H1 (cell line): ENCODE results near the gene TAF1B. TPM values are rescaled to one million over a fixed set of nuclear protein-coding genes. Genes with fewer than 3 reads are reported as not detected.

Experiments used
- CTCF ChIA-PET: fragments of 300-600 bp; sonication (Branson Sonifier 250); formaldehyde crosslinking; loops from one replicate; lab custom pipeline; 2021; ENCODE audit not compliant: partially characterized antibody; lab: Charles Lee
- POLR2A ChIA-PET: fragments of 300-600 bp; sonication (Branson Sonifier 250); formaldehyde crosslinking; loops from one replicate; lab custom pipeline; 2021; ENCODE audit warnings: inconsistent platforms; ENCODE audit not compliant: partially characterized antibody; lab: Charles Lee
- DNase-seq, 2 experiments: peaks; one replicate each; pipeline versions ENCODE4 v3.0.0 to v3.0.0-alpha.2; 2010 to 2022; ENCODE audit warnings: low spot score in 2 of 2, low read depth in 1 of 2, mixed read lengths in 1 of 2
- FAIRE-seq: peaks from 2 replicates; lab custom pipeline; 2011; peaks lifted over from hg19 to GRCh38; lab: Jason Lieb, UNC
- H2AFZ ChIP-seq: 2 replicates; pipeline ENCODE4 v1.8.1; 2012; ENCODE audit warnings: low read length, inconsistent platforms
- H2AK5ac ChIP-seq: 2 replicates; pipeline ENCODE4 v1.6.1; 2013; ENCODE audit warnings: low read depth, low read length
- H2BK120ac ChIP-seq: replicated peaks from 2 replicates; pipeline ENCODE3; 2013; ENCODE audit warnings: low read depth, low read length, inconsistent platforms
- H2BK12ac ChIP-seq: 2 replicates; pipeline ENCODE4 v1.6.1; 2013; ENCODE audit warnings: low read depth, low read length
- H2BK15ac ChIP-seq: 2 replicates; pipeline ENCODE4 v1.6.1; 2013; ENCODE audit warnings: low read length
- H2BK20ac ChIP-seq: 2 replicates; pipeline ENCODE4 v1.6.1; 2013; ENCODE audit warnings: low read length
- H2BK5ac ChIP-seq: 2 replicates; pipeline ENCODE4 v1.6.1; 2013; ENCODE audit warnings: low read depth, low read length
- H3K14ac ChIP-seq: 2 replicates; pipeline ENCODE4 v1.6.1; 2013; ENCODE audit warnings: inconsistent platforms; ENCODE audit not compliant: insufficient read length
- H3K18ac ChIP-seq: 2 replicates; pipeline ENCODE4 v1.6.1; 2013; ENCODE audit warnings: low read length; ENCODE audit errors: extremely low read depth
- H3K23ac ChIP-seq: 2 replicates; pipeline ENCODE4 v1.6.1; 2013; ENCODE audit warnings: inconsistent platforms; ENCODE audit not compliant: insufficient read length
- H3K23me2 ChIP-seq: 2 replicates; pipeline ENCODE4 v1.6.1; 2013; ENCODE audit warnings: low read depth, low read length
- H3K27ac ChIP-seq: 2 replicates; pipeline ENCODE4 v1.6.1; 2011; ENCODE audit warnings: low read depth, low read length, inconsistent platforms
- H3K27me3 ChIP-seq, 4 experiments: replicated peaks in 1 of 4; 1 replicate in 1 of 4; 2 replicates in 3 of 4; pipeline versions ENCODE4 v1.6.1 to v1.8.1; 2011 to 2013; ENCODE audit warnings: low read length in 3 of 4, mild to moderate bottlenecking in 3 of 4, inconsistent platforms in 2 of 4, mixed read lengths in 2 of 4, moderate library complexity in 1 of 4; ENCODE audit not compliant: control insufficient read depth in 3 of 4, insufficient read depth in 3 of 4; ENCODE audit errors: extremely low read depth in 1 of 4
- H3K36me3 ChIP-seq, 4 experiments: 2 replicates each; pipeline versions ENCODE4 v1.6.1 to v1.8.1; 2011 to 2013; ENCODE audit warnings: mild to moderate bottlenecking in 4 of 4, low read length in 3 of 4, moderate library complexity in 2 of 4, control low read depth in 1 of 4, inconsistent platforms in 1 of 4; ENCODE audit not compliant: insufficient read depth in 4 of 4, control insufficient read depth in 2 of 4
- H3K4ac ChIP-seq: replicated peaks from 2 replicates; pipeline ENCODE3; 2013; ENCODE audit warnings: low read length, low read depth, mixed read lengths, inconsistent platforms; ENCODE audit not compliant: insufficient read length
- H3K4me1 ChIP-seq, 4 experiments: replicated peaks in 1 of 4; 1 replicate in 1 of 4; 2 replicates in 3 of 4; pipeline versions ENCODE4 v1.6.1 to v1.8.1; 2011 to 2013; ENCODE audit warnings: low read length in 3 of 4, inconsistent platforms in 2 of 4, mixed read lengths in 1 of 4; ENCODE audit not compliant: insufficient read depth in 4 of 4, control insufficient read depth in 3 of 4
- H3K4me2 ChIP-seq, 2 experiments: 2 replicates each; pipeline versions ENCODE4 v1.6.1 to v1.8.1; 2011 to 2013; ENCODE audit warnings: low read depth in 2 of 2, low read length in 2 of 2, control low read depth in 1 of 2, inconsistent platforms in 1 of 2, mild to moderate bottlenecking in 1 of 2; ENCODE audit not compliant: insufficient read depth in 1 of 2
- H3K4me3 ChIP-seq, 4 experiments: fragments of 200-600, 300-600 bp in 1 of 4; sonication (generic), shearing (Covaris generic), sonication (Bioruptor Twin) in 1 of 4; 2 replicates each; pipeline versions ENCODE4 v1.5.1 to v1.8.1; 2011 to 2016; ENCODE audit warnings: low read length in 4 of 4, low read depth in 3 of 4, control low read depth in 2 of 4, inconsistent platforms in 2 of 4, mild to moderate bottlenecking in 2 of 4, mixed read lengths in 1 of 4, moderate library complexity in 1 of 4; ENCODE audit not compliant: insufficient read depth in 2 of 4; ENCODE audit errors: extremely low read depth in 1 of 4
- H3K56ac ChIP-seq: replicated peaks from 2 replicates; pipeline ENCODE3; 2013; ENCODE audit warnings: low read depth, mild to moderate bottlenecking, mixed read lengths, low read length, inconsistent platforms; ENCODE audit not compliant: insufficient read length
- H3K79me1 ChIP-seq: 2 replicates; pipeline ENCODE4 v1.6.1; 2013; ENCODE audit warnings: low read depth, low read length, control low read depth
- H3K79me2 ChIP-seq, 2 experiments: 2 replicates each; pipeline versions ENCODE4 v1.6.1 to v1.8.1; 2012 to 2013; ENCODE audit warnings: low read length in 2 of 2, mild to moderate bottlenecking in 2 of 2, inconsistent platforms in 1 of 2; ENCODE audit not compliant: insufficient read depth in 2 of 2, control insufficient read depth in 1 of 2
- H3K9ac ChIP-seq, 4 experiments: replicated peaks in 1 of 4; 1 replicate in 1 of 4; 2 replicates in 3 of 4; pipeline versions ENCODE4 v1.6.1 to v1.8.1; 2011 to 2013; ENCODE audit warnings: low read depth in 3 of 4, low read length in 3 of 4, control low read depth in 2 of 4, mild to moderate bottlenecking in 2 of 4, moderate library complexity in 2 of 4, inconsistent platforms in 1 of 4; ENCODE audit errors: extremely low read depth in 1 of 4
- H3K9me3 ChIP-seq, 2 experiments: 2 replicates each; pipeline versions ENCODE4 v1.6.1 to v1.8.1; 2012 to 2013; ENCODE audit warnings: mild to moderate bottlenecking in 2 of 2, moderate library complexity in 2 of 2, control low read depth in 1 of 2, inconsistent platforms in 1 of 2, low read depth in 1 of 2, low read length in 1 of 2, mixed read lengths in 1 of 2; ENCODE audit not compliant: insufficient read depth in 2 of 2
- H4K20me1 ChIP-seq, 2 experiments: replicated peaks in 1 of 2; 2 replicates each; pipeline versions ENCODE3 to v1.8.1; 2011 to 2013; ENCODE audit warnings: inconsistent platforms in 2 of 2, low read length in 2 of 2, mild to moderate bottlenecking in 1 of 2; ENCODE audit not compliant: insufficient read depth in 2 of 2, control insufficient read depth in 1 of 2
- H4K5ac ChIP-seq: 2 replicates; pipeline ENCODE4 v1.6.1; 2013; ENCODE audit warnings: low read length, low read depth, mixed read lengths, inconsistent platforms; ENCODE audit not compliant: insufficient read length
- H4K8ac ChIP-seq: 2 replicates; pipeline ENCODE4 v1.8.0; 2013; ENCODE audit warnings: mild to moderate bottlenecking, moderate library complexity, low read length, inconsistent platforms; ENCODE audit not compliant: insufficient read depth; ENCODE audit errors: extremely low read depth
- H4K91ac ChIP-seq: replicated peaks from 2 replicates; pipeline ENCODE3; 2013; ENCODE audit warnings: low read length, mixed read lengths, inconsistent platforms; ENCODE audit not compliant: insufficient read length
- POLR2AphosphoS5 ChIP-seq: IDR thresholded peaks from 2 replicates; pipeline ENCODE4 v1.6.1; 2011; ENCODE audit warnings: low read depth, low read length
- WGBS, 2 experiments: shearing (Covaris generic) in 1 of 2; methylation state at CpG; one replicate each; pipeline versions ENCODE4 v1.1.6 to v1.1.7; 2013 to 2015; ENCODE audit warnings: low lambda C conversion rate in 2 of 2, mixed read lengths in 2 of 2, inconsistent platforms in 1 of 2, low coverage in 1 of 2, missing lambda C conversion rate in 1 of 2; ENCODE audit not compliant: insufficient replicate concordance in 2 of 2, insufficient coverage in 1 of 2, insufficient read length in 1 of 2; ENCODE audit errors: extremely low coverage in 1 of 2, missing lambda C conversion rate in 1 of 2; 5-methylcytosine and 5-hydroxymethylcytosine counted together
- polyA plus RNA-seq, 7 experiments: library from polyadenylated mRNA; depleted of rRNA in 3 of 7; stranded (reverse) in 5 of 7; unstranded in 2 of 7; fragments of >200 nt in 5 of 7; fragments of 200-250 nt in 2 of 7; gene quantifications; 1 replicate in 5 of 7; 2 replicates in 1 of 7; 4 replicates in 1 of 7; pipeline versions ENCODE4 v1.2.1 to v1.2.3, GENCODE V29; 2011 to 2013; ENCODE audit warnings: missing spikeins in 2 of 7, mixed read lengths in 2 of 7
- total RNA-seq: library from RNA; stranded (reverse); fragmentation: NEBNext Ultra II Directional; extraction: Animal tissue kit (Norgen Biotek cat#: 25700); gene quantifications from 2 replicates; pipeline ENCODE4 v1.2.1, GENCODE V29; 2021

Gene TAF1B
- total and polyA plus RNA-seq, 2 of the 8 experiments (the other 6 are each of a cell fraction or from before 2014, with no cell fraction given), result 6.6 to 25.2 TPM

GRCh38 chr2:9968553-9969497, 125.6 kb downstream of the TAF1B start:
- no peak for TF ChIP-seq POLR2AphosphoS5
- Histone ChIP-seq H2AK5ac (no peak overlapping the region), H3K14ac (no peak overlapping the region), H3K79me1 (no peaks in the 10 kb centered on the region), H4K8ac (no peak overlapping the region), H3K56ac (no peak overlapping the region), H3K79me2 (no peaks in the 10 kb centered on the region), H4K91ac (no peak overlapping the region), H2BK5ac (no peak overlapping the region), H3K9me3 (no peaks in the 10 kb centered on the region), H3K23me2 (no peaks in the 10 kb centered on the region), H3K4me3 (no peak overlapping the region), H2BK12ac (no peak overlapping the region), H3K27ac (no peak overlapping the region), H3K23ac (no peak overlapping the region), H3K4ac (no peak overlapping the region), H4K20me1 (no peaks in the 10 kb centered on the region), H2BK120ac (no peak overlapping the region), H3K4me1 (no peaks in the 10 kb centered on the region), H3K36me3 (0 out of 8 replicates have a peak, but pooled peaks cover 0 to 2% (median 0%) of the 10 kb centered on the region in 4 experiments), H2BK20ac (no peak overlapping the region), H4K5ac (no peak overlapping the region), H3K18ac (no peak overlapping the region), H2AFZ (no peak overlapping the region), H3K9ac (no peak overlapping the region), H3K27me3 (no peaks in the 10 kb centered on the region), H2BK15ac (no peak overlapping the region), H3K4me2 (no peak overlapping the region)
- ChIA-PET CTCF (interaction anchor here (1.0 to 4.2 kb wide), 4 partner anchors 15 to 68 kb away, joined by 3 to 61 read pairs (median 9); no protein-coding TSS in a partner anchor), POLR2A (interaction anchor here (0.8 kb wide), 1 partner anchor 10 kb away, joined by 3 read pairs; no protein-coding TSS in a partner anchor)
- 89% methylated on average over 10 of the region's 10 CpGs; no CpG with 5 or more reads in 1 of the 2 experiments for WGBS, 2 experiments
- DNase-seq (no peak), FAIRE-seq (no peak)
